ENCODE data around the gene PCDHAC2.

DNA sequence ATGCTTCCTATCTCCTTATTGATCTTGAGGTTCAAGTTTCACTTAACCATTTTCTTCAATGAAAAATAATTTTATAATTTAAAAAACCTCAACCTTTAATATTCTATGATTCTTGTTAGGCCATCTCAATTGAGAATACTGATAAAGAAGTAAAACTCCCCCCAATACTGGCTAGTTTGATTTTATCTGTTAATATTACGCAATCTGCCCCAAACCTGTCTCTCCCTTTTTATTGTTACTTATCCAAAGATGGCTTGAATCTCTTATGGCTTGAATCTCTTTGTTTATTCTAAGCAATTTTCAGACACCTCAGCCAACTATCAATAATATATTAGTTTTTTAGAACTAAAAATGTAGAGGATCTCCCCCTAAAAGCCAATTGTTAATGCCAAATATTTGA is 4.1 kb upstream of the PCDHAC2 start:
- no peak for TF ChIP-seq TEAD4 (IDR thresholded peaks at IDR 0.05)
- no peak for TF ChIP-seq YY1 (IDR thresholded peaks at IDR 0.05; ENCODE audit: low read depth)
- no peak for TF ChIP-seq EP300 (IDR thresholded peaks at IDR 0.05; ENCODE audit: borderline replicate concordance)
- no peak for TF ChIP-seq TCF12 (IDR thresholded peaks at IDR 0.05; ENCODE audit: low read depth)
- TF ChIP-seq, protein P1, sequence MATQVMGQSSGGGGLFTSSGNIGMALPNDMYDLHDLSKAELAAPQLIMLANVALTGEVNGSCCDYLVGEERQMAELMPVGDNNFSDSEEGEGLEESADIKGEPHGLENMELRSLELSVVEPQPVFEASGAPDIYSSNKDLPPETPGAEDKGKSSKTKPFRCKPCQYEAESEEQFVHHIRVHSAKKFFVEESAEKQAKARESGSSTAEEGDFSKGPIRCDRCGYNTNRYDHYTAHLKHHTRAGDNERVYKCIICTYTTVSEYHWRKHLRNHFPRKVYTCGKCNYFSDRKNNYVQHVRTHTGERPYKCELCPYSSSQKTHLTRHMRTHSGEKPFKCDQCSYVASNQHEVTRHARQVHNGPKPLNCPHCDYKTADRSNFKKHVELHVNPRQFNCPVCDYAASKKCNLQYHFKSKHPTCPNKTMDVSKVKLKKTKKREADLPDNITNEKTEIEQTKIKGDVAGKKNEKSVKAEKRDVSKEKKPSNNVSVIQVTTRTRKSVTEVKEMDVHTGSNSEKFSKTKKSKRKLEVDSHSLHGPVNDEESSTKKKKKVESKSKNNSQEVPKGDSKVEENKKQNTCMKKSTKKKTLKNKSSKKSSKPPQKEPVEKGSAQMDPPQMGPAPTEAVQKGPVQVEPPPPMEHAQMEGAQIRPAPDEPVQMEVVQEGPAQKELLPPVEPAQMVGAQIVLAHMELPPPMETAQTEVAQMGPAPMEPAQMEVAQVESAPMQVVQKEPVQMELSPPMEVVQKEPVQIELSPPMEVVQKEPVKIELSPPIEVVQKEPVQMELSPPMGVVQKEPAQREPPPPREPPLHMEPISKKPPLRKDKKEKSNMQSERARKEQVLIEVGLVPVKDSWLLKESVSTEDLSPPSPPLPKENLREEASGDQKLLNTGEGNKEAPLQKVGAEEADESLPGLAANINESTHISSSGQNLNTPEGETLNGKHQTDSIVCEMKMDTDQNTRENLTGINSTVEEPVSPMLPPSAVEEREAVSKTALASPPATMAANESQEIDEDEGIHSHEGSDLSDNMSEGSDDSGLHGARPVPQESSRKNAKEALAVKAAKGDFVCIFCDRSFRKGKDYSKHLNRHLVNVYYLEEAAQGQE (IDR thresholded peaks at IDR 0.05; ENCODE audit: low read depth): no peak
- no peak for TF ChIP-seq MAX (IDR thresholded peaks at IDR 0.05)
- no peak for TF ChIP-seq CREB1 (IDR thresholded peaks at IDR 0.05; ENCODE audit: low read depth)

All from Ishikawa (cell line).